DND-41 (cell line): Measurements from ENCODE around the gene SLC25A51.

Experiments used
- EZH2 ChIP-seq: IDR thresholded peaks from 3 replicates; pipeline ENCODE4 v1.6.1; 2012; ENCODE audit warnings: borderline replicate concordance, low read depth, mild to moderate bottlenecking, moderate library complexity, low read length, inconsistent platforms; ENCODE audit not compliant: severe bottlenecking
- TF ChIP-seq, protein P1 (sequence below): IDR thresholded peaks from 2 replicates; pipeline ENCODE4 v1.5.1; 2012; ENCODE audit warnings: borderline replicate concordance, low read length, moderate library complexity, mild to moderate bottlenecking; ENCODE audit not compliant: poor library complexity, severe bottlenecking; ENCODE audit errors: extremely low read depth

DNA sequence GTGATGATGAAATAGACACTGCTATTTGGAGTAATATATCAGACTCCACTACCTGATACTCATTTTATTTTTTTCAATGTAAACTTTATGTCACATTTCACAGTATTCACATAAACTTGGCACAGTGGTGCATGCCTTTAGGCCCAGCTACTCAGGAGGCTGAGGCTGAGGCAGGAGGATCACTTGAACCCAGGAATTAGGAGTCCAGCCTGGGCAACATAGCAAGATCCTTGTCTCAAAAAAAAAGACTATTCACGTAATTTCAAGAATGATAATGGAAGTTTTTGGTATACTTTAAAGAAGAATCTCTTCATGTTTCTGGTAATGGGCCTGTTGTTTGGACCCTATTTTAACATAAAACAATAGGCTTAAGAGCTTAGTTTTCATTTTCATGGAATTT lies 47.4 kb downstream of the SLC25A51 start:
- TF ChIP-seq, protein P1, sequence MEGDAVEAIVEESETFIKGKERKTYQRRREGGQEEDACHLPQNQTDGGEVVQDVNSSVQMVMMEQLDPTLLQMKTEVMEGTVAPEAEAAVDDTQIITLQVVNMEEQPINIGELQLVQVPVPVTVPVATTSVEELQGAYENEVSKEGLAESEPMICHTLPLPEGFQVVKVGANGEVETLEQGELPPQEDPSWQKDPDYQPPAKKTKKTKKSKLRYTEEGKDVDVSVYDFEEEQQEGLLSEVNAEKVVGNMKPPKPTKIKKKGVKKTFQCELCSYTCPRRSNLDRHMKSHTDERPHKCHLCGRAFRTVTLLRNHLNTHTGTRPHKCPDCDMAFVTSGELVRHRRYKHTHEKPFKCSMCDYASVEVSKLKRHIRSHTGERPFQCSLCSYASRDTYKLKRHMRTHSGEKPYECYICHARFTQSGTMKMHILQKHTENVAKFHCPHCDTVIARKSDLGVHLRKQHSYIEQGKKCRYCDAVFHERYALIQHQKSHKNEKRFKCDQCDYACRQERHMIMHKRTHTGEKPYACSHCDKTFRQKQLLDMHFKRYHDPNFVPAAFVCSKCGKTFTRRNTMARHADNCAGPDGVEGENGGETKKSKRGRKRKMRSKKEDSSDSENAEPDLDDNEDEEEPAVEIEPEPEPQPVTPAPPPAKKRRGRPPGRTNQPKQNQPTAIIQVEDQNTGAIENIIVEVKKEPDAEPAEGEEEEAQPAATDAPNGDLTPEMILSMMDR, result no peak
- TF ChIP-seq EZH2, result no peak
